Stimulated activated CD4-positive, alpha-beta T cell treated with anti-CD3 and anti-CD28 coated beads, TNF-alpha, amount 100 ng/mL, for 48 hours (primary cell): Measurements from ENCODE around the gene HOXC11.

ENCODE experiments used
- DNase-seq, 3 donors: peaks; one replicate each; pipeline ENCODE4 v3.0.0-alpha.2; 2020; ENCODE audit warnings: low read depth in 3 of 3

The HOXC11 gene

GRCh38 chr12:53956914-53957536 is 15.9 kb upstream of the HOXC11 start:
- DNase-seq = no peak

DNA sequence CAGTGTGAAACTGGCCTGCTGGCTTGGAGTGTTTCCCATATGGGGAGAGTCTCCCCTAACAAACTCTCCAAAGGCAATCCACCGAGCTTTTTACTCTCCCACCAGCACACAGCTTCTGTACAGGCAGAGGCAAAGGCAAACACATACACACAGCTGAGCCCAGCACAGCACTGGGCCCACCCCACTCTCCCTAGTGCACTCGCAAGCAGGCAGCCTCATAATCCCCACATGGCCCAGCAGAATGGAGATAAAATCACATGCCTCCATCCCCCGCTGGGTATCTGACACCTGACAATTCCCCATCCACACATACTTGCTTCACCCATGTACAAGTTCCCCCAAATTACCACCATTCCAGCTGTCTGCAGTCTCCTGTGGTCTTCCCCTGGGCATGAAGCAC is 14.8 kb upstream of the HOXC11 start:
- no peak for DNase-seq

GRCh38 chr12:53959314-53959713 is 13.6 kb upstream of the HOXC11 start:
- DNase-seq = no peak

DNA sequence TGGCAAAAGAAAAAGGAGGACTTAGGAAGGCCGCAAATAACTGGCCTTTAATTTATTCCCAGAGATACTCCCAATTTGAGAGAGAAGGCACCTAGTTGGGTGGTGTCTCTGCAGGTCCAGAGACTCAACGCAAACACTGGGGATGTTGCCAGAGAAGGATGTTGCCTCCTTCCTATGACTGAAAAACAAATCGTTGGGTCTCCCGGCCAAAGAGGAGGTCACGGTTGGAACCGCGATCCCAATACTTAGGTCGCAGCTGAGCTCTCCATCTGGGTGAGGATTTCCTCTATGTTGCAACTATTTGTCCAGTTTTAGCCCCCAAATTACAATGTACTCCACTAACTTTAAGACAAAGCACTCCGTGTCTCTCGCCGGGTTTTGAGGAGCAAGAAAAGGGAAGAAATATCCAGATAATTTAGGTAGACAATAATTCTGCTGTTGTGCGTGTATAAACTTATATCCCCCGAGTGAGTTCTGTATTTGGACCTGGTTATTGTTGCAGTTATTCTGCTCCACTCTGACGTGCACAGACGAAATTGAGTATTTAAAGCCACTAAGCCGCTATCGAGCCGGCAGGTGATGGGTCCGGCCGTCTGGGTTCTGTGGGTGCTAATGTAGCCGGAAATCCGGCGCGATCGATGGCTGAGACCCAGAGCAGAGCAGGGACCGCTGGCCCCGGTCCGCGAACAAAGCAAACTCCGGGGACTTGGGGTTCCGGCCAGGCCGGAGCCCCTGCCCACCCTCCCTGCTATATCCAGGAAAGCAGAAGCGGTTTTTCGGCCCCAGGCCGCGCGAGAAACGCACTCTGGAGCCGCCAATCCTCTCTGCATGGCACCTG is 12.5 kb upstream of the HOXC11 start:
- no peak for DNase-seq

DNA sequence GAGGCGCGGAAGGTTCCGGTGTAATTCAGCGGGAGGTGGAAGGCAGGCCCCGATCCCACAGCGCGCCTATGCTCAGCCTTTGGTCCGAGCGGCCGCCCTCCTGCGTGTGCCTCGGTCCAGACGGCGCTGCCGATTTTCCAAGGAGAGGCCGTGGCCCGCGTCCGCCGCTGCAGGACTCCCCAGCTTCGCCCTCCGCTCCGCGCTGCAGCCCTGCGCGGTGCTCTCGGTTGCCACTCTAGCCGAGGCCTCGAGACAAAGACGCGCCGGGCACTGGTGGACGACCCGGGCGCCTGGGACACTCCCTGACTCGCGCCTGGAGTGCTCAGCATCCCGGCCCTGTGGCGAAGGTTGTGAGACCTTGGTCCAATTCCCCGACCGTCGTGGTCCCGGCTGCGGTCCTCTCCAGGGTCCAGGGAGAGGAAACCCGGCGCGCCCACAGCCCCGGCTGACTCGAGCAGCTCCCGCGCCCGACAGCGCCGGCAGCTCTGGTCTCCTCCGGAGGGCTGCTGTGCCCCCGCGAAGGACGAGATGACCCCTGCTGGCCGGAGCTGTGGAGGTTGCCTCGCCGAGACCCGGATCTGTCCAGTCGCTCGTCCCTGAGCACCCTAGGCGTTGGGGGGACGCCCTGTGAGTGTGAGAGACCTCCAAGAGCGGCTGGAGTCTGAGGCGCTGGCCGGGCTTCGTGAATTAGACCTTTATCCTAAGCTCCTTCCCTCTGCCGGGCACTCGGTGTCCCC is 11.7 kb upstream of the HOXC11 start:
- no peak for DNase-seq

- DNase-seq = no peak
These were observed 9.9 kb upstream of the HOXC11 start for GRCh38 chr12:53963005-53963404.

DNA sequence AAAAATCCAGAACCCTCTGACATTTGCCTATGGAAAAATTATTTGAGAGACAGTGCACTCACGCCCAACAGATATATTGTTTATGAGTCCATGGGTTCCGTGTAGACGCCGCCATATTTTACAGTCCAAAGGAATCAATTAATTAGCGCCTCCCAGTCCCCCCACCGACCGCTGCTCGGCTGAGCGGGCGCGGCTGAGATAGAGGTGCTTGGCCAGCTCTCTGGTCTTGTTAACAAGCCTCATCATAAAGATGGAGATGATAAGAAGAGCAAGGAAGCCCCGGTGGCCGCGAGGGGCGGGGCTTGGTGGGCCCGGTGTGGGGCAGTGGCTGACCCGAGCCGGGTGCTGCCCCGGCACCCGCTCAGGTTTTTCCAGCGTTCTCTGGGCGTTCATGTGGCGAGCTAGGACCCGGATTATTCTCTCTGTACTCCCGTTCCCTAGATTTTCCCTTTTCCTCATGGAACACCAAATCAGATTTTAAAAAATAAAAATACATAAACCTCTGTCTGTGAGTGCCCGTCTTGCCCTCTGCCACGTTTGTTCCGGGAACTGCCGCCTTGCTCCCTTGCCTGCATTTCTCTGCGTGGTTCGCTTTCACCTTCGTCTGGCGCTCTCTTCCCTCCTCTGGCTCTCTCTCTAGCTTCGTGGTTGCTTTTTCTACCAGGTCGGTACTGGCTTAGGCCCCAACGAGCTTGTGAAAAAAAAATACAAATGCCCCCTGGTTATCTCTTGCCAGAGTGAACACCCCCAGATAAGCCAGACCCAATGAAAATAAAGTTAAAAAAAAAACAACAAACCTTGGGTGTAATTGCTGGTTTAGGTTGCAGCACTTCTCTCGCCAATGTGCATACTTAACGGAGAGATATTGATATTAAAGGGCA is 9.3 kb upstream of the HOXC11 start:
- no peak for DNase-seq

- DNase-seq = no peak
These were observed 8.6 kb upstream of the HOXC11 start for GRCh38 chr12:53964315-53964713.

DNA sequence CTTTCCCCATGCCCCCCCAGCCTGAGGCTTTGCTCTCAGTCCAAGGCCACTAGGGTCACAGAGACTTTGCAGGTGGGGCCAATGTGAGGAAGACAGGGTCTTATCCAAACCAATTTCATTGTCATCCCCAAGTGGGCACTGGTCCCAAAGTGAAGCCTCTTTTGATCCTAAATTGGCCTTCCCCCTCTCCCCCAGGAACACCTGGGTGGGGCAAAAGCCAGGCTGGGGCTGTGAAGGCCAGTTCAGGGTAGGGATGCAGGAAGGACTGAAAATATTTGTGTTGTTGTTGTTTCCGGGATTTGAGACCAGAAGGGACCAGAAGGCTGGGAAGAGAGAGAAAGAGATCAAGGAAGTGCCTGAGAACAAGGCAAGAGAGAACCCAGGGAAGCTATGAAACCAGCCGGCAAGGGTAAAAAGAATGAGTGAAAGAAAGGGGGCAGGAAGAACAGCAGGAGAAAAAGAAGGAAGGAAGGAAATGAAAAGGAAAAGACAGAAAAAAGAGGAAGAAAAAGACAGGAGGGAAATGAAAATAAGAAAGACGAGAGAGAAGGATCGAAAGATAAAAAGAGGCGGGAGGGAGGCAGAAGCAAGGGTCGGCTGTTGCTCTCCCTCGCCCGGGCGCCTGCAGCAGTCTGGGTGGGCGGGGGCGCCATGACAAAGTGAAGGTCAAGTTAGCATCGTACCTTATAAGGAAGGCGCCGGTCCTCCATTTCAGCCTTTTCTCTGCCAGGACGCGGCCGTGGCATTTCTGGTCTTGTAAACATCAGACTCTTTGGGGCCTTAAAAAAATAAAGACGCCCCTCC is 7.4 kb upstream of the HOXC11 start:
- DNase-seq = no peak

- no peak for DNase-seq
These were observed 6.9 kb upstream of the HOXC11 start for GRCh38 chr12:53966085-53966384.

GRCh38 chr12:53966385-53967133 is 6.4 kb upstream of the HOXC11 start:
- DNase-seq = no peak

GRCh38 chr12:53967421-53967925 is 5.5 kb upstream of the HOXC11 start:
- no peak for DNase-seq

DNA sequence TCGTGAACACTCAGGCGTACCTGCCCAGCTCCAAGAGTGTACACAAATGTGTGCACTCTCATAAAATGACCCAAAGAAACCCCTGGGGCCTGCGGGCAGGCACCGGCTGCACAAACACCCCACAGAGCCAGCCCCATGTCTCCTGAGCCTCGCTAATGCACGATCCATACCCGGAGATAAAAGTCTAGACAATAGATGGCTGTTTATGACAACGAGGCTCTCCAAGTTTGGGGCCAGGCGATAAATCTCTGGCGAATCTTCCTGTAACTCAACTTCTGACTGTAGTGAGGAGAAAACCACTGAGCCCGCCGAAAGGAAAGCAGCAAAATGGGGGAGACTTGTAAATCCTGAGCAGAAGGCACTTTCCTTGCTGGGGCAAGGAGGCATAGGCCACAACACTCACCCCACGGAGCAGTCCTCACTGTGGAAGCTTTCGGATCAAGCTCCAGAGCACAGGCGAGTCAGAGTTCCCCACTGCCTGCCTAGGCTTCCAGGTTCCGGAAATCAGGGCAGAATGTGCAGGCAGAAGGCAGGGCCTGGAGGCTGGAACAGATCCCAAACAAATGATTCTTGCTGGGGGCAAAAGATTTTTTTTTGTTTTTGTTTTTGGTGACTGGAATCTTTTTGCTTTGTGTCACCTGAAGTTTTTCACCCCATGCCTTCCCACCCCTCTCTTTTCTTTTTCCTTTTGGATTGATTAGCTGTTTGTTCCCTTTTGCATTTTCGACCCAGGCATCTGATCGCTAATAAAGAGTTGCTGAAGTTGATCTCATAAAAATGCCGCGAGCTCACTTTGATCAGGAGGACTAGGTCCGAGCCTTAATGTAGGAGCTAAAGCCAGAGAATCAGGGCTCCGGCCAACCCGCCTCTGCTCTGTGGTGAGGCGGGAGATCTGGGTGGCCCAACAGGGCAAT is 4.5 kb upstream of the HOXC11 start:
- DNase-seq = no peak

DNA sequence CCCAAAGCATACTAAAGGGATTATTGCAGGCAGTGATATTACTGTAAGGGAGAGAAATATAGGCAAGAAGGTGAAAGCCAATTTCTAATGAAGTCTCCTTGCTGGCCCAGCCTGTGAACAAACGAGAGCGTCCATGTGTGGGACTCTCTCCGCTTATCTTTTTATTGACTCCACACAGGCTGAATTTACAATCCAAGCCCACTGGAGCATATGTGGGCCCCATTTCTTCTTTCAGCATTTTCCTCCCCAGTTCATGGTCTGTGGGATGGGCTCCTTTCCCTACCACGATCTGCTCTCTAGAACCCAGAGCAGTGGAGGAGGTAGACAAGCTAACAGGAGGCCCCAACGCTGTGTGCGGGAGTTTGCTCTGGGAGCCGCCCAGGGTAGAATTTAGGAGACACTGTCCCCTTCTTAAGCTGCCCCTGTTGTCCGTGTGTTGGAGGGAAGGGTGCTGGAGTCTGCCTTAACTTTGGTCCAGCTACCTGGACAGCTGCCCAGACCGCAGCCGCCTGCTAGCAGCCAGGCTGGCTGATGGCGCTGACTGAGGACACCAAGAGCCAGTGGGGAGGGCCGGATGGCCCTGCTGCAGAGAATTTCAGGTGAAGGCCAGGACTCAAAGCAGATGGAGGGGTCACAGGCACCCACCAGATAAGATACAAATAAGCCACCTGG is 3.2 kb upstream of the HOXC11 start:
- DNase-seq = no peak

GRCh38 chr12:53970451-53970850 is 2.5 kb upstream of the HOXC11 start:
- no peak for DNase-seq

DNA sequence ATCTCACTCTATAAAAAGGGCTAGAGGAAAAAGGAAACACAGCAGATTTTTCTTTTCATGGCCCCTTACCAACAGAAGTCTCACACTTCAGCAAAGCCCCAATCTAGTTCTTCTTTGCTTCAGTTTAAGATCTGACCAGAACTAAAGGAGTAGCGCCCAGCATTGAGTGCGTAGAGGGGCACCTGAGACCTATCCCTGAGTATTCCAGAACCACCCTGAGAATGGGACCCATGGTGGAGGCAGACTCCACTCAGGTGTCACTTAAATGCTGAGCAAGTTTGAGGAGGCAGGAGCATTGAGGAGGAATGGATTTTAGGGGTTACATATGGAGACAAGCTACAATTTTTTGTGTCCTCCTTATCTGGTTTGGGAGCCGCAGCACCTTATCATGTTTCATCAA is 1.8 kb upstream of the HOXC11 start:
- DNase-seq = no peak

DNA sequence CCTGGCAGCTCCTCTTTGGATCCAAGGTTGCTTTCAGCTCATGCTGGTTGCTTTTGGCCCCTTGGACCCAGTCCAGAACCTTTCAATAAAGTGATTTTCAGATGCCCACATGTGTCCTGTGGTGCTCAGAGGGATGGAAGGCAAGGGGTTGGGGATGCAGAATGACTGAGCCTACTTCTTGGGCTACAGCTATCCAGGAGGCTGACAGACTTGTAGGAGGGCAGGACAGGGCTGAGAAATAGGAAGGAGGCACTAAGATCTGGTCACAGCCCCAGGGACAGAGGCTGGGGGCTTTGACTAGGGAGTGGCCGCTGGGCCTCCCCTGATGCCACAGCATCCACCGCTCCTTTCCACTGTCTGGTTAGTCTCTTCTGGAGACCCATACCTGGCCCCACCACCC is 1.2 kb upstream of the HOXC11 start:
- no peak for DNase-seq

GRCh38 chr12:53972152-53972702 is 699 bp upstream of the HOXC11 start:
- no peak for DNase-seq
